Measurements from ENCODE around the gene FZD4. TPM values are rescaled to one million over a fixed set of nuclear protein-coding genes. Genes with fewer than 3 reads are reported as not detected.

FZD4 gene
- total RNA-seq, 1 experiment from 2014 or later, result 4.4 TPM

DNA sequence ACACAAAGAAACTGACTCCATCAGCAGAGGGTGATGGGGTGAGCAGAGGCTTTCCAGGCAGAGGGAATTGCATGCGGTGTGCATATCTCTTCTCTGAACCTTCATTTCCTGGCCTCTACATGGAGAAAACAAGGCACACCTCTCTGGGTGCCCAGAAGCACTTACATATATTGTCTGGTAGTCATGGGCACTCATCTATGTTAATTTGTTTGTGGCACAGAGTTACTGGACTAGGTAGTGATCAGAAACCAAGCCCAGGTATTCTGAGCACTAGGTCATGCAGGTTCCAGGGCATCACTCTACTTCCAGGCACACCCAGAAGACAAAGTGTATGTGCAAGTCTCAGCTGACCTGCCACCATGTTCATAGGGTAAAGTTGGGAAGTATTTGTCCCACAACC is 56.5 kb downstream of the FZD4 start:
- Histone ChIP-seq H3K4me1 (ENCODE audit: control insufficient read depth in 1 of 2, insufficient read depth in 2 of 2, low read length in 2 of 2) (no peaks in the 10 kb centered on the region), H3K27me3 (ENCODE audit: insufficient read depth, low read length) (no peaks in the 10 kb centered on the region), H3K4me3 (replicated peaks in 1 of 2; ENCODE audit: low read depth in 1 of 2, low read length in 2 of 2) (no peak overlapping the region), H3K36me3 (ENCODE audit: control insufficient read depth in 1 of 2, insufficient read depth in 2 of 2, low read length in 2 of 2) (no peaks in the 10 kb centered on the region), H4K20me1 (ENCODE audit: insufficient read depth) (no peaks in the 10 kb centered on the region), H2AFZ (ENCODE audit: low read depth, low read length, poor library complexity, severe bottlenecking) (no peak overlapping the region), H3K4me2 (ENCODE audit: low read length) (no peak overlapping the region), H3K27ac (ENCODE audit: low read depth, low read length) (no peak overlapping the region), H3K79me2 (ENCODE audit: insufficient read depth, low read length) (no peaks in the 10 kb centered on the region), H3K9me2 (ENCODE audit: insufficient read depth) (peaks cover 3% of the 10 kb centered on the region; the same call in 1 of the 2 replicates), H3K9ac (ENCODE audit: low read length) (no peak overlapping the region), H3K9me3 (ENCODE audit: control insufficient read depth in 1 of 2, insufficient read depth in 1 of 2, low read depth in 1 of 2, low read length in 2 of 2) (no peaks in the 10 kb centered on the region)
- BruUV-seq (replicated peaks), result no TSS peak
- intact Hi-C loops (cut with micrococcal nuclease), result no loop called here
- DNase-seq (ENCODE audit: low read depth, low spot score) (no peak), ATAC-seq (no peak)
- ChIA-PET RAD21 (ENCODE audit: low non-redundant PET in 1 of 2, low total read pairs in 2 of 2, uncharacterized antibody in 2 of 2, unreplicated experiment in 2 of 2) (no interaction called here), POLR2A (no interaction called here), CTCF (no interaction called here)
- TF ChIP-seq RAD21 (IDR thresholded peaks at IDR 0.05; ENCODE audit: low read depth) (no peak), EZH2 (IDR thresholded peaks at IDR 0.05) (no peak), ZNF274 (IDR thresholded peaks at IDR 0.05; ENCODE audit: low read depth, low read length) (no peak), SRF (IDR thresholded peaks at IDR 0.05; ENCODE audit: low read depth) (no peak), ZFX (IDR thresholded peaks at IDR 0.05) (no peak), CEBPB (IDR thresholded peaks at IDR 0.05; ENCODE audit: low read depth) (no peak), CBX3 (IDR thresholded peaks at IDR 0.05; ENCODE audit: low read depth) (no peak), EZH2phosphoT487 (IDR thresholded peaks at IDR 0.05; ENCODE audit: borderline replicate concordance) (no peak)
- TF ChIP-seq, protein P1, sequence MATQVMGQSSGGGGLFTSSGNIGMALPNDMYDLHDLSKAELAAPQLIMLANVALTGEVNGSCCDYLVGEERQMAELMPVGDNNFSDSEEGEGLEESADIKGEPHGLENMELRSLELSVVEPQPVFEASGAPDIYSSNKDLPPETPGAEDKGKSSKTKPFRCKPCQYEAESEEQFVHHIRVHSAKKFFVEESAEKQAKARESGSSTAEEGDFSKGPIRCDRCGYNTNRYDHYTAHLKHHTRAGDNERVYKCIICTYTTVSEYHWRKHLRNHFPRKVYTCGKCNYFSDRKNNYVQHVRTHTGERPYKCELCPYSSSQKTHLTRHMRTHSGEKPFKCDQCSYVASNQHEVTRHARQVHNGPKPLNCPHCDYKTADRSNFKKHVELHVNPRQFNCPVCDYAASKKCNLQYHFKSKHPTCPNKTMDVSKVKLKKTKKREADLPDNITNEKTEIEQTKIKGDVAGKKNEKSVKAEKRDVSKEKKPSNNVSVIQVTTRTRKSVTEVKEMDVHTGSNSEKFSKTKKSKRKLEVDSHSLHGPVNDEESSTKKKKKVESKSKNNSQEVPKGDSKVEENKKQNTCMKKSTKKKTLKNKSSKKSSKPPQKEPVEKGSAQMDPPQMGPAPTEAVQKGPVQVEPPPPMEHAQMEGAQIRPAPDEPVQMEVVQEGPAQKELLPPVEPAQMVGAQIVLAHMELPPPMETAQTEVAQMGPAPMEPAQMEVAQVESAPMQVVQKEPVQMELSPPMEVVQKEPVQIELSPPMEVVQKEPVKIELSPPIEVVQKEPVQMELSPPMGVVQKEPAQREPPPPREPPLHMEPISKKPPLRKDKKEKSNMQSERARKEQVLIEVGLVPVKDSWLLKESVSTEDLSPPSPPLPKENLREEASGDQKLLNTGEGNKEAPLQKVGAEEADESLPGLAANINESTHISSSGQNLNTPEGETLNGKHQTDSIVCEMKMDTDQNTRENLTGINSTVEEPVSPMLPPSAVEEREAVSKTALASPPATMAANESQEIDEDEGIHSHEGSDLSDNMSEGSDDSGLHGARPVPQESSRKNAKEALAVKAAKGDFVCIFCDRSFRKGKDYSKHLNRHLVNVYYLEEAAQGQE (IDR thresholded peaks at IDR 0.05; ENCODE audit: low read depth), result no peak
- TF ChIP-seq, protein P2, sequence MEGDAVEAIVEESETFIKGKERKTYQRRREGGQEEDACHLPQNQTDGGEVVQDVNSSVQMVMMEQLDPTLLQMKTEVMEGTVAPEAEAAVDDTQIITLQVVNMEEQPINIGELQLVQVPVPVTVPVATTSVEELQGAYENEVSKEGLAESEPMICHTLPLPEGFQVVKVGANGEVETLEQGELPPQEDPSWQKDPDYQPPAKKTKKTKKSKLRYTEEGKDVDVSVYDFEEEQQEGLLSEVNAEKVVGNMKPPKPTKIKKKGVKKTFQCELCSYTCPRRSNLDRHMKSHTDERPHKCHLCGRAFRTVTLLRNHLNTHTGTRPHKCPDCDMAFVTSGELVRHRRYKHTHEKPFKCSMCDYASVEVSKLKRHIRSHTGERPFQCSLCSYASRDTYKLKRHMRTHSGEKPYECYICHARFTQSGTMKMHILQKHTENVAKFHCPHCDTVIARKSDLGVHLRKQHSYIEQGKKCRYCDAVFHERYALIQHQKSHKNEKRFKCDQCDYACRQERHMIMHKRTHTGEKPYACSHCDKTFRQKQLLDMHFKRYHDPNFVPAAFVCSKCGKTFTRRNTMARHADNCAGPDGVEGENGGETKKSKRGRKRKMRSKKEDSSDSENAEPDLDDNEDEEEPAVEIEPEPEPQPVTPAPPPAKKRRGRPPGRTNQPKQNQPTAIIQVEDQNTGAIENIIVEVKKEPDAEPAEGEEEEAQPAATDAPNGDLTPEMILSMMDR (IDR thresholded peaks at IDR 0.05 in 2 of 3, conservative IDR thresholded peaks at IDR 0.05 in 1 of 3; ENCODE audit: borderline replicate concordance in 1 of 3, insufficient read depth in 1 of 3, low read depth in 2 of 3, low read length in 2 of 3), result no peak
- TF ChIP-seq, protein P3, sequence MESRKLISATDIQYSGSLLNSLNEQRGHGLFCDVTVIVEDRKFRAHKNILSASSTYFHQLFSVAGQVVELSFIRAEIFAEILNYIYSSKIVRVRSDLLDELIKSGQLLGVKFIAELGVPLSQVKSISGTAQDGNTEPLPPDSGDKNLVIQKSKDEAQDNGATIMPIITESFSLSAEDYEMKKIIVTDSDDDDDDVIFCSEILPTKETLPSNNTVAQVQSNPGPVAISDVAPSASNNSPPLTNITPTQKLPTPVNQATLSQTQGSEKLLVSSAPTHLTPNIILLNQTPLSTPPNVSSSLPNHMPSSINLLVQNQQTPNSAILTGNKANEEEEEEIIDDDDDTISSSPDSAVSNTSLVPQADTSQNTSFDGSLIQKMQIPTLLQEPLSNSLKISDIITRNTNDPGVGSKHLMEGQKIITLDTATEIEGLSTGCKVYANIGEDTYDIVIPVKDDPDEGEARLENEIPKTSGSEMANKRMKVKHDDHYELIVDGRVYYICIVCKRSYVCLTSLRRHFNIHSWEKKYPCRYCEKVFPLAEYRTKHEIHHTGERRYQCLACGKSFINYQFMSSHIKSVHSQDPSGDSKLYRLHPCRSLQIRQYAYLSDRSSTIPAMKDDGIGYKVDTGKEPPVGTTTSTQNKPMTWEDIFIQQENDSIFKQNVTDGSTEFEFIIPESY (IDR thresholded peaks at IDR 0.05; ENCODE audit: extremely low read depth, insufficient replicate concordance, low read length), result no peak
- TF ChIP-seq, protein P4, sequence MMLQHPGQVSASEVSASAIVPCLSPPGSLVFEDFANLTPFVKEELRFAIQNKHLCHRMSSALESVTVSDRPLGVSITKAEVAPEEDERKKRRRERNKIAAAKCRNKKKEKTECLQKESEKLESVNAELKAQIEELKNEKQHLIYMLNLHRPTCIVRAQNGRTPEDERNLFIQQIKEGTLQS (IDR thresholded peaks at IDR 0.05), result no peak
